ENCODE measurements around the gene USE1. TPM values are rescaled to one million over a fixed set of nuclear protein-coding genes. Genes with fewer than 3 reads are reported as not detected.

USE1 gene
- total and polyA plus RNA-seq, 4 donors: 9.6 to 27.8 (median 18.1) TPM

GRCh38 chr19:17236811-17237543 lies 21.8 kb downstream of the USE1 start (continued):
- TF ChIP-seq SP1 (IDR thresholded peaks at IDR 0.05) (no peak), YY1 (IDR thresholded peaks at IDR 0.05) (no peak), GABPA (IDR thresholded peaks at IDR 0.05 in 1 of 2, conservative IDR thresholded peaks at IDR 0.05 in 1 of 2) (no peak), RXRA (IDR thresholded peaks at IDR 0.05) (no peak), NR2F2 (IDR thresholded peaks at IDR 0.05) (no peak)

- H3K4me1 ChIP-seq (ENCODE audit: control insufficient read depth in 4 of 4, insufficient read depth in 4 of 4, low read length in 3 of 4): peaks cover 31 to 77% (median 62%) of the 10 kb centered on the region in 4 donors
- TF ChIP-seq RAD21 (IDR thresholded peaks at IDR 0.05) (no peak), MAX (IDR thresholded peaks at IDR 0.05) (no peak), CTCF (IDR thresholded peaks at IDR 0.05; ENCODE audit: low read depth, low read length, missing input control) (no peak)
- H3K36me3 ChIP-seq (ENCODE audit: control insufficient read depth in 4 of 4, insufficient read depth in 3 of 4, low read depth in 1 of 4, low read length in 3 of 4): peaks cover 2 to 9% (median 7%) of the 10 kb centered on the region in 4 donors
- H3K9me3 ChIP-seq (ENCODE audit: control insufficient read depth in 4 of 4, low read length in 3 of 4): no peaks in the 10 kb centered on the region
- no peaks in the 10 kb centered on the region for H3K27me3 ChIP-seq (ENCODE audit: control insufficient read depth in 4 of 4, insufficient read depth in 4 of 4, low read length in 3 of 4)
- 87% methylated on average over 13 of the region's 13 CpGs for WGBS
- no peak overlapping the region for H3K4me3 ChIP-seq (ENCODE audit: low read depth in 1 of 3, low read length in 3 of 3)
- no peak overlapping the region for H3K9ac ChIP-seq (ENCODE audit: low read depth in 1 of 2, low read length in 2 of 2)
- no peak overlapping the region for H3K27ac ChIP-seq (ENCODE audit: low read depth in 1 of 2, low read length in 2 of 2)
- DNase-seq (ENCODE audit: low spot score): no peak
Measured at GRCh38 chr19:17237747-17238706, 22.9 kb downstream of the USE1 start.

GRCh38 chr19:17240062-17240752 lies 25.1 kb downstream of the USE1 start:
- DNase-seq (ENCODE audit: low spot score): no peak
- H3K27me3 ChIP-seq (ENCODE audit: control insufficient read depth in 4 of 4, insufficient read depth in 4 of 4, low read length in 3 of 4): no peaks in the 10 kb centered on the region
- H3K4me1 ChIP-seq (ENCODE audit: control insufficient read depth in 4 of 4, insufficient read depth in 4 of 4, low read length in 3 of 4): peaks cover 31 to 75% (median 65%) of the 10 kb centered on the region in 4 donors
- no peak overlapping the region for H3K9ac ChIP-seq (ENCODE audit: low read depth in 1 of 2, low read length in 2 of 2)
- peaks cover 2 to 5% (median 4%) of the 10 kb centered on the region in 4 donors for H3K36me3 ChIP-seq (ENCODE audit: control insufficient read depth in 4 of 4, insufficient read depth in 3 of 4, low read depth in 1 of 4, low read length in 3 of 4)
- H3K9me3 ChIP-seq (ENCODE audit: control insufficient read depth in 4 of 4, low read length in 3 of 4): no peaks in the 10 kb centered on the region
- peak overlapping the region in 2 of 3 donors; percentile 16 to 19 for H3K4me3 ChIP-seq (ENCODE audit: low read depth in 1 of 3, low read length in 3 of 3)
- WGBS: 24% methylated on average over 24 of the region's 24 CpGs
- H3K27ac ChIP-seq (ENCODE audit: low read depth in 1 of 2, low read length in 2 of 2): peak overlapping the region in 1 of 2 donors; percentile 27
- no peak for TF ChIP-seq ZBTB33 (IDR thresholded peaks at IDR 0.05)
- TF ChIP-seq YY1 (IDR thresholded peaks at IDR 0.05): no peak
- peak in 1 of 2 donors; percentile 36 for TF ChIP-seq JUND (IDR thresholded peaks at IDR 0.05)
- TF ChIP-seq FOXA1 (IDR thresholded peaks at IDR 0.05): no peak
- TF ChIP-seq NR2F2 (IDR thresholded peaks at IDR 0.05): peak; percentile 44
- TF ChIP-seq CTCF (IDR thresholded peaks at IDR 0.05; ENCODE audit: low read depth, low read length, missing input control): no peak
- no peak for TF ChIP-seq FOXA2 (IDR thresholded peaks at IDR 0.05)
- TF ChIP-seq HNF4A (conservative IDR thresholded peaks at IDR 0.05): peak; percentile 89 to 94
- TF ChIP-seq RXRA (IDR thresholded peaks at IDR 0.05): peak; percentile 90 to 91
- TF ChIP-seq GABPA (IDR thresholded peaks at IDR 0.05 in 1 of 2, conservative IDR thresholded peaks at IDR 0.05 in 1 of 2): no peak
- no peak for TF ChIP-seq TAF1 (conservative IDR thresholded peaks at IDR 0.05)
- no peak for TF ChIP-seq REST (IDR thresholded peaks at IDR 0.05)
- peak; percentile 66 for TF ChIP-seq SP1 (IDR thresholded peaks at IDR 0.05)
- TF ChIP-seq MAX (IDR thresholded peaks at IDR 0.05): peak; percentile 41
